ENCODE measurements around the gene SERGEF. TPM values are rescaled to one million over a fixed set of nuclear protein-coding genes. Genes with fewer than 3 reads are reported as not detected.

Gene SERGEF
- total RNA-seq, 3 donors from 2014 or later = 17.6 to 22.5 (median 18.6) TPM

- H3K9me3 Mint-ChIP-seq = no peaks in the 10 kb centered on the region
- DNase-seq = no peak
- H3K36me3 Mint-ChIP-seq (ENCODE audit: insufficient read depth) = peaks cover 38% of the 10 kb centered on the region
- H3K4me3 Mint-ChIP-seq = no peak overlapping the region
- H3K27me3 Mint-ChIP-seq (ENCODE audit: low read depth) = no peaks in the 10 kb centered on the region
- no peaks in the 10 kb centered on the region for H3K4me1 Mint-ChIP-seq (ENCODE audit: low read depth)
- no peak for ATAC-seq
These were observed 151.7 kb downstream of the SERGEF start for GRCh38 chr11:17861036-17861755.

- no peaks in the 10 kb centered on the region for H3K9me3 Mint-ChIP-seq
These were observed 153.3 kb downstream of the SERGEF start for GRCh38 chr11:17859552-17859951.

GRCh38 chr11:17855531-17856290, 157.1 kb downstream of the SERGEF start:
- no peaks in the 10 kb centered on the region for H3K9me3 Mint-ChIP-seq
- no peaks in the 10 kb centered on the region for H3K4me1 Mint-ChIP-seq (ENCODE audit: low read depth)
- DNase-seq = no peak
- H3K36me3 Mint-ChIP-seq (ENCODE audit: insufficient read depth) = peaks cover 31% of the 10 kb centered on the region
- no peaks in the 10 kb centered on the region for H3K27me3 Mint-ChIP-seq (ENCODE audit: low read depth)
- H3K4me3 Mint-ChIP-seq = no peak overlapping the region
- ATAC-seq = no peak

More at GRCh38 chr11:17859552-17859951, 153.3 kb downstream of the SERGEF start:
- Mint-ChIP-seq H3K4me1 (ENCODE audit: low read depth) (no peaks in the 10 kb centered on the region), H3K4me3 (no peak overlapping the region), H3K27me3 (ENCODE audit: low read depth) (no peaks in the 10 kb centered on the region), H3K36me3 (ENCODE audit: insufficient read depth) (peaks cover 38% of the 10 kb centered on the region)
- no peak for DNase-seq
- no peak for ATAC-seq

GRCh38 chr11:17853280-17853679, 159.6 kb downstream of the SERGEF start:
- DNase-seq = no peak
- Mint-ChIP-seq H3K27me3 (ENCODE audit: low read depth) (no peaks in the 10 kb centered on the region), H3K4me1 (ENCODE audit: low read depth) (no peaks in the 10 kb centered on the region), H3K36me3 (ENCODE audit: insufficient read depth) (peaks cover 22% of the 10 kb centered on the region), H3K4me3 (no peak overlapping the region), H3K9me3 (no peaks in the 10 kb centered on the region)
- no peak for ATAC-seq

- Mint-ChIP-seq H3K9me3 (no peaks in the 10 kb centered on the region), H3K36me3 (ENCODE audit: insufficient read depth) (peaks cover 16% of the 10 kb centered on the region), H3K27me3 (ENCODE audit: low read depth) (no peaks in the 10 kb centered on the region), H3K4me3 (no peak overlapping the region), H3K4me1 (ENCODE audit: low read depth) (no peaks in the 10 kb centered on the region)
- DNase-seq (no peak), ATAC-seq (no peak)
These were observed 160.6 kb downstream of the SERGEF start for GRCh38 chr11:17852246-17852645.

GRCh38 chr11:17851697-17852096, 161.2 kb downstream of the SERGEF start:
- Mint-ChIP-seq H3K9me3 (no peaks in the 10 kb centered on the region), H3K4me3 (no peak overlapping the region), H3K27me3 (ENCODE audit: low read depth) (no peaks in the 10 kb centered on the region), H3K36me3 (ENCODE audit: insufficient read depth) (peaks cover 17% of the 10 kb centered on the region), H3K4me1 (ENCODE audit: low read depth) (no peaks in the 10 kb centered on the region)
- no peak for DNase-seq
- ATAC-seq = no peak

- ATAC-seq = no peak
- Mint-ChIP-seq H3K36me3 (ENCODE audit: insufficient read depth) (peaks cover 29% of the 10 kb centered on the region), H3K4me1 (ENCODE audit: low read depth) (no peaks in the 10 kb centered on the region), H3K27me3 (ENCODE audit: low read depth) (no peaks in the 10 kb centered on the region), H3K4me3 (no peak overlapping the region), H3K9me3 (no peaks in the 10 kb centered on the region)
- no peak for DNase-seq
These were observed 162.5 kb downstream of the SERGEF start for GRCh38 chr11:17850336-17850735.

GRCh38 chr11:17848715-17849114, 164.1 kb downstream of the SERGEF start:
- H3K4me3 Mint-ChIP-seq = no peak overlapping the region
- DNase-seq (no peak), ATAC-seq (no peak)
- H3K27me3 Mint-ChIP-seq (ENCODE audit: low read depth) = no peaks in the 10 kb centered on the region
- no peaks in the 10 kb centered on the region for H3K9me3 Mint-ChIP-seq
- no peaks in the 10 kb centered on the region for H3K4me1 Mint-ChIP-seq (ENCODE audit: low read depth)
- peaks cover 25% of the 10 kb centered on the region for H3K36me3 Mint-ChIP-seq (ENCODE audit: insufficient read depth)

- no peak overlapping the region for H3K4me3 Mint-ChIP-seq
- no peaks in the 10 kb centered on the region for H3K9me3 Mint-ChIP-seq
- no peaks in the 10 kb centered on the region for H3K27me3 Mint-ChIP-seq (ENCODE audit: low read depth)
- H3K4me1 Mint-ChIP-seq (ENCODE audit: low read depth) = no peaks in the 10 kb centered on the region
- peaks cover 31% of the 10 kb centered on the region for H3K36me3 Mint-ChIP-seq (ENCODE audit: insufficient read depth)
- DNase-seq (no peak), ATAC-seq (no peak)
These were observed 165.9 kb downstream of the SERGEF start for GRCh38 chr11:17846852-17847453.

- peaks cover 31% of the 10 kb centered on the region for H3K36me3 Mint-ChIP-seq (ENCODE audit: insufficient read depth)
- ATAC-seq (no peak), DNase-seq (no peak)
- H3K4me1 Mint-ChIP-seq (ENCODE audit: low read depth) = no peaks in the 10 kb centered on the region
- H3K27me3 Mint-ChIP-seq (ENCODE audit: low read depth) = no peaks in the 10 kb centered on the region
- H3K4me3 Mint-ChIP-seq = no peak overlapping the region
- H3K9me3 Mint-ChIP-seq = no peaks in the 10 kb centered on the region
These were observed 167.4 kb downstream of the SERGEF start for GRCh38 chr11:17845431-17845881.

GRCh38 chr11:17840101-17840548, 172.7 kb downstream of the SERGEF start:
- ATAC-seq = no peak

GRCh38 chr11:17839450-17839849, 173.4 kb downstream of the SERGEF start:
- H3K9me3 Mint-ChIP-seq = no peaks in the 10 kb centered on the region
- no peak for ATAC-seq
- no peaks in the 10 kb centered on the region for H3K4me1 Mint-ChIP-seq (ENCODE audit: low read depth)
- H3K4me3 Mint-ChIP-seq = no peak overlapping the region
- peaks cover 14% of the 10 kb centered on the region for H3K36me3 Mint-ChIP-seq (ENCODE audit: insufficient read depth)
- no peaks in the 10 kb centered on the region for H3K27me3 Mint-ChIP-seq (ENCODE audit: low read depth)
- DNase-seq = no peak

More at GRCh38 chr11:17840101-17840548, 172.7 kb downstream of the SERGEF start:
- H3K4me3 Mint-ChIP-seq = no peak overlapping the region
- peaks cover 11% of the 10 kb centered on the region for H3K36me3 Mint-ChIP-seq (ENCODE audit: insufficient read depth)
- no peaks in the 10 kb centered on the region for H3K27me3 Mint-ChIP-seq (ENCODE audit: low read depth)
- DNase-seq = no peak
- no peaks in the 10 kb centered on the region for H3K9me3 Mint-ChIP-seq
- no peaks in the 10 kb centered on the region for H3K4me1 Mint-ChIP-seq (ENCODE audit: low read depth)

GRCh38 chr11:17838102-17838501, 174.7 kb downstream of the SERGEF start:
- DNase-seq = no peak
- no peaks in the 10 kb centered on the region for H3K4me1 Mint-ChIP-seq (ENCODE audit: low read depth)
- no peaks in the 10 kb centered on the region for H3K27me3 Mint-ChIP-seq (ENCODE audit: low read depth)
- H3K4me3 Mint-ChIP-seq = no peak overlapping the region
- H3K36me3 Mint-ChIP-seq (ENCODE audit: insufficient read depth) = peaks cover 9% of the 10 kb centered on the region
- no peak for ATAC-seq
- H3K9me3 Mint-ChIP-seq = no peaks in the 10 kb centered on the region

- no peaks in the 10 kb centered on the region for H3K4me1 Mint-ChIP-seq (ENCODE audit: low read depth)
- H3K36me3 Mint-ChIP-seq (ENCODE audit: insufficient read depth) = peaks cover 25% of the 10 kb centered on the region
- no peaks in the 10 kb centered on the region for H3K9me3 Mint-ChIP-seq
- no peak for ATAC-seq
- no peak overlapping the region for H3K4me3 Mint-ChIP-seq
- no peaks in the 10 kb centered on the region for H3K27me3 Mint-ChIP-seq (ENCODE audit: low read depth)
- DNase-seq = no peak
These were observed 181.0 kb downstream of the SERGEF start for GRCh38 chr11:17831883-17832282.

Measured in activated T-cell treated with anti-CD3 and anti-CD28 coated beads, Interleukin-2, amount 50 U/mL, for 4 hours (primary cell).